AG20443 (cell line): ENCODE data around the gene ZBTB49.
A peak's percentile ranks its signal among the peaks of the same experiment; 100 is the strongest.

Experiments
- DNase-seq: peaks from one replicate; pipeline ENCODE4 v3.0.0; 2012; ENCODE audit warnings: low spot score, mixed read lengths

Gene ZBTB49

GRCh38 chr4:4358093-4358854 is 68.2 kb downstream of the ZBTB49 start:
- DNase-seq, result no peak

GRCh38 chr4:4361883-4362282 is 71.8 kb downstream of the ZBTB49 start:
- no peak for DNase-seq

GRCh38 chr4:4362991-4363697 is 73.1 kb downstream of the ZBTB49 start:
- peak; percentile 34 for DNase-seq

- no peak for DNase-seq
Observed at GRCh38 chr4:4364061-4364460, 74.0 kb downstream of the ZBTB49 start.

- DNase-seq, result no peak
Observed at GRCh38 chr4:4364486-4365208, 74.6 kb downstream of the ZBTB49 start.

- no peak for DNase-seq
Observed at GRCh38 chr4:4368809-4369580, 78.9 kb downstream of the ZBTB49 start.
